MCF 10A (cell line): ENCODE data around the gene NSMCE4A. TPM values are rescaled to one million over a fixed set of nuclear protein-coding genes. Genes with fewer than 3 reads are reported as not detected.
"Not testable (repeated sequence)": the region's sequence is repeated elsewhere in the genome, so short reads cannot be mapped to it uniquely, and the experiment has no call there.

Experiments used
- BruUV-seq: library from RNA; stranded (reverse); fragments of 400-500 nt; replicated peaks from 2 replicates; lab custom pipeline; 2021; lab: Mats Ljungman, UMichigan
- CTCF ChIA-PET: fragments of 300-600 bp; sonication (Branson Sonifier 250); formaldehyde crosslinking; extraction: SDS; loops from one replicate; lab custom pipeline; 2021; ENCODE audit warnings: antibody characterized with exemption, inconsistent platforms; lab: Yijun Ruan, JAX
- POLR2A ChIA-PET: fragments of 300-600, 350-650 bp; sonication (Branson Sonifier 250); formaldehyde crosslinking; extraction: SDS; loops from one replicate; lab custom pipeline; 2020; ENCODE audit warnings: antibody characterized with exemption, inconsistent platforms; lab: Yijun Ruan, JAX
- DNase-seq: peaks from one replicate; pipeline ENCODE4 v3.0.0-alpha.2; 2018; ENCODE audit not compliant: unreplicated experiment
- H3K27ac Mint-ChIP-seq: one replicate; pipeline ENCODE4 v1.8.0; 2022; ENCODE audit warnings: mild to moderate bottlenecking, low read depth, mixed read lengths; ENCODE audit not compliant: unreplicated experiment
- H3K27me3 Mint-ChIP-seq: one replicate; pipeline ENCODE4 v1.8.0; 2022; ENCODE audit warnings: mixed read lengths; ENCODE audit not compliant: insufficient read depth, unreplicated experiment
- H3K36me3 Mint-ChIP-seq: one replicate; pipeline ENCODE4 v1.8.0; 2022; ENCODE audit warnings: mild to moderate bottlenecking, moderate library complexity, mixed read lengths; ENCODE audit not compliant: insufficient read depth, unreplicated experiment
- H3K4me1 Mint-ChIP-seq: one replicate; pipeline ENCODE4 v1.8.0; 2022; ENCODE audit warnings: mixed read lengths; ENCODE audit not compliant: insufficient read depth, unreplicated experiment
- H3K4me3 Mint-ChIP-seq: one replicate; pipeline ENCODE4 v1.8.0; 2022; ENCODE audit warnings: mild to moderate bottlenecking, moderate library complexity, mixed read lengths; ENCODE audit not compliant: unreplicated experiment
- H3K9me3 Mint-ChIP-seq: one replicate; pipeline ENCODE4 v1.8.0; 2022; ENCODE audit warnings: mixed read lengths; ENCODE audit not compliant: unreplicated experiment
- CTCF ChIP-seq: fragments of 200-600 bp; IDR thresholded peaks from one replicate; pipeline ENCODE4 v1.8.0; 2022; ENCODE audit warnings: antibody characterized with exemption, mild to moderate bottlenecking; ENCODE audit not compliant: unreplicated experiment
- intact Hi-C: fragments of 100-400 bp; cut with micrococcal nuclease; formaldehyde crosslinking; loops from 2 replicates; pipeline ENCODE4 v1.14.1; 2022
- total RNA-seq: library from RNA; stranded (reverse); gene quantifications from 2 replicates; pipeline ENCODE4 v1.2.3, GENCODE V29; 2022

Gene NSMCE4A
- total RNA-seq, 1 experiment from 2014 or later, result 30.2 TPM

GRCh38 chr10:122019414-122019975, 44.5 kb upstream of the NSMCE4A start:
- TSS peak; percentile 30 for BruUV-seq
- Mint-ChIP-seq H3K36me3 (no peaks in the 10 kb centered on the region), H3K27me3 (no peaks in the 10 kb centered on the region), H3K4me1 (peaks cover 21% of the 10 kb centered on the region), H3K9me3 (no peaks in the 10 kb centered on the region), H3K27ac (peak overlapping the region; percentile 86), H3K4me3 (peak overlapping the region; percentile 68)
- ChIA-PET CTCF (interaction anchor here (1.1 kb wide), 1 partner anchor 94 kb away, joined by 5 read pairs; no protein-coding TSS in a partner anchor), POLR2A (interaction anchor here (1.0 to 2.7 kb wide), 13 partner anchors 14 to 107 kb away, joined by 3 to 15 read pairs (median 9); partner anchors contain the start of genes ATE1 and NSMCE4A)
- peak; percentile 81 for DNase-seq
- intact Hi-C loops, result no loop called here
- TF ChIP-seq CTCF, result no peak

GRCh38 chr10:122018951-122019413, 44.0 kb upstream of the NSMCE4A start:
- BruUV-seq, result no TSS peak
- no peak for DNase-seq
- Mint-ChIP-seq H3K36me3 (no peaks in the 10 kb centered on the region), H3K9me3 (no peaks in the 10 kb centered on the region), H3K27me3 (no peaks in the 10 kb centered on the region), H3K4me1 (peaks cover 21% of the 10 kb centered on the region), H3K27ac (peak overlapping the region; percentile 86), H3K4me3 (peak overlapping the region; percentile 68)
- ChIA-PET CTCF (interaction anchor here (0.6 to 0.9 kb wide), 2 partner anchors 33 to 44 kb away, joined by 3 read pairs; no protein-coding TSS in a partner anchor), POLR2A (interaction anchor here (1.0 to 2.7 kb wide), 11 partner anchors 21 to 107 kb away, joined by 3 to 15 read pairs (median 10); partner anchors contain the start of genes ATE1 and NSMCE4A)
- no peak for TF ChIP-seq CTCF
- intact Hi-C loops, result no loop called here

- Mint-ChIP-seq H3K36me3 (no peaks in the 10 kb centered on the region), H3K4me1 (peaks cover 21% of the 10 kb centered on the region), H3K4me3 (peak overlapping the region; percentile 68), H3K27me3 (no peaks in the 10 kb centered on the region), H3K9me3 (no peaks in the 10 kb centered on the region), H3K27ac (peak overlapping the region; percentile 86)
- TF ChIP-seq CTCF, result no peak
- POLR2A ChIA-PET, result interaction anchor here (1.4 to 2.7 kb wide), 5 partner anchors 20 to 94 kb away, joined by 4 to 15 read pairs (median 11); no protein-coding TSS in a partner anchor
- intact Hi-C loops, result no loop called here
- no TSS peak for BruUV-seq
- DNase-seq, result no peak
- CTCF ChIA-PET, result interaction anchor here (0.6 to 0.9 kb wide), 2 partner anchors 33 to 43 kb away, joined by 3 read pairs; no protein-coding TSS in a partner anchor
Observed at GRCh38 chr10:122018491-122018890, 43.5 kb upstream of the NSMCE4A start.

- H3K4me3 Mint-ChIP-seq, DNase-seq, intact Hi-C loops, H3K36me3 Mint-ChIP-seq, H3K9me3 Mint-ChIP-seq, CTCF ChIA-PET, BruUV-seq, H3K27me3 Mint-ChIP-seq: not testable (repeated sequence)
- POLR2A ChIA-PET, result interaction anchor here (2.4 to 2.6 kb wide), 2 partner anchors 22 to 34 kb away, joined by 10 to 15 read pairs; no protein-coding TSS in a partner anchor
- peak overlapping the region; percentile 86 for H3K27ac Mint-ChIP-seq
- H3K4me1 Mint-ChIP-seq, result peaks cover 21% of the 10 kb centered on the region
Observed at GRCh38 chr10:122017926-122018325, 42.9 kb upstream of the NSMCE4A start.
